Neuronal stem cell (in vitro differentiated cells): ENCODE results near the gene CARHSP1.

ENCODE experiments used
- DNase-seq: peaks from one replicate; pipeline ENCODE4 v3.0.0-alpha.2; 2013; ENCODE audit warnings: low spot score
- H2AFZ ChIP-seq: one replicate; pipeline ENCODE4 v1.6.1; 2013; ENCODE audit warnings: mild to moderate bottlenecking, low read length, inconsistent platforms
- H2AK5ac ChIP-seq: 2 replicates; pipeline ENCODE4 v1.6.1; 2013; ENCODE audit warnings: low read depth, mild to moderate bottlenecking, inconsistent platforms, low read length, moderate library complexity, mixed read lengths
- H2BK120ac ChIP-seq: 2 replicates; pipeline ENCODE4 v1.6.1; 2013; ENCODE audit warnings: low read depth, mild to moderate bottlenecking, inconsistent platforms, low read length, moderate library complexity, mixed read lengths
- H2BK12ac ChIP-seq: one replicate; pipeline ENCODE4 v1.6.1; 2013; ENCODE audit warnings: low read length, inconsistent platforms
- H2BK15ac ChIP-seq: 2 replicates; pipeline ENCODE4 v1.6.1; 2013; ENCODE audit warnings: mild to moderate bottlenecking, low read length, inconsistent platforms, mixed read lengths
- H2BK5ac ChIP-seq: one replicate; pipeline ENCODE4 v1.6.1; 2013; ENCODE audit warnings: inconsistent platforms, mild to moderate bottlenecking, low read length, moderate library complexity
- H3K14ac ChIP-seq: one replicate; pipeline ENCODE4 v1.6.1; 2013; ENCODE audit warnings: low read length, inconsistent platforms
- H3K18ac ChIP-seq: 2 replicates; pipeline ENCODE4 v1.6.1; 2013; ENCODE audit warnings: low read length, inconsistent platforms
- H3K23ac ChIP-seq: 2 replicates; pipeline ENCODE4 v1.6.1; 2013; ENCODE audit warnings: low read depth, mild to moderate bottlenecking, mixed read lengths, low read length, inconsistent platforms; ENCODE audit not compliant: poor library complexity
- H3K27ac ChIP-seq: replicated peaks from 3 replicates; pipeline ENCODE4 v1.5.1; 2013; ENCODE audit warnings: low read length, inconsistent platforms
- H3K27me3 ChIP-seq, 3 experiments: 2 replicates each; pipeline ENCODE4 v1.6.1; 2013; ENCODE audit warnings: low read length in 3 of 3, mild to moderate bottlenecking in 2 of 3, inconsistent platforms in 1 of 3, low read depth in 1 of 3, mixed read lengths in 1 of 3, moderate library complexity in 1 of 3; ENCODE audit not compliant: control insufficient read depth in 3 of 3, insufficient read depth in 3 of 3
- H3K36me3 ChIP-seq, 2 donors: replicated peaks in 1 of 2; 2 replicates each; pipeline ENCODE4 v1.6.1; 2013; ENCODE audit warnings: low read length in 2 of 2; ENCODE audit not compliant: control insufficient read depth in 2 of 2, insufficient read depth in 2 of 2
- H3K4ac ChIP-seq: 2 replicates; pipeline ENCODE4 v1.6.1; 2013; ENCODE audit warnings: inconsistent platforms, mild to moderate bottlenecking, low read length, moderate library complexity
- H3K4me1 ChIP-seq, 2 donors: 1 replicate in 1 of 2; 2 replicates in 1 of 2; pipeline ENCODE4 v1.6.1; 2013; ENCODE audit warnings: low read length in 2 of 2, low read depth in 1 of 2; ENCODE audit not compliant: control insufficient read depth in 2 of 2, insufficient read depth in 1 of 2
- H3K4me2 ChIP-seq: one replicate; pipeline ENCODE4 v1.6.1; 2013; ENCODE audit warnings: mild to moderate bottlenecking, low read length, inconsistent platforms; ENCODE audit not compliant: insufficient read depth, poor library complexity, severe bottlenecking
- H3K4me3 ChIP-seq, 2 donors: 2 replicates each; pipeline ENCODE4 v1.5.1; 2013; ENCODE audit warnings: low read length in 2 of 2, mild to moderate bottlenecking in 2 of 2, inconsistent platforms in 1 of 2, moderate library complexity in 1 of 2
- H3K79me1 ChIP-seq: one replicate; pipeline ENCODE4 v1.6.1; 2013; ENCODE audit warnings: low read depth, mild to moderate bottlenecking, inconsistent platforms, low read length, moderate library complexity
- H3K9ac ChIP-seq: one replicate; pipeline ENCODE4 v1.6.1; 2013; ENCODE audit warnings: mild to moderate bottlenecking, low read depth, low read length, inconsistent platforms; ENCODE audit not compliant: poor library complexity
- H3K9me3 ChIP-seq, 2 donors: replicated peaks in 1 of 2; 2 replicates each; pipeline versions ENCODE3 to v1.6.1; 2013; ENCODE audit warnings: low read length in 2 of 2, mild to moderate bottlenecking in 2 of 2, inconsistent platforms in 1 of 2, low read depth in 1 of 2, mixed read lengths in 1 of 2, moderate library complexity in 1 of 2; ENCODE audit not compliant: control insufficient read depth in 2 of 2, insufficient read depth in 1 of 2
- H4K8ac ChIP-seq: one replicate; pipeline ENCODE4 v1.6.1; 2013; ENCODE audit warnings: low read depth, mild to moderate bottlenecking, inconsistent platforms, low read length, moderate library complexity
- H4K91ac ChIP-seq: one replicate; pipeline ENCODE4 v1.6.1; 2013; ENCODE audit warnings: low read length, low read depth, mild to moderate bottlenecking, inconsistent platforms; ENCODE audit not compliant: poor library complexity
- WGBS, 2 donors: extraction: QIAGEN DNeasy Blood & Tissue Kit; methylation state at CpG; one replicate each; pipeline ENCODE4 v1.1.7; 2013; ENCODE audit warnings: missing lambda C conversion rate in 2 of 2, mixed read lengths in 1 of 2; ENCODE audit not compliant: insufficient read length in 2 of 2, insufficient replicate concordance in 1 of 2; ENCODE audit errors: extremely low coverage in 2 of 2; 5-methylcytosine and 5-hydroxymethylcytosine counted together

The CARHSP1 gene

GRCh38 chr16:8903004-8903403 lies 34.2 kb upstream of the CARHSP1 start:
- Histone ChIP-seq H3K4me3 (no peak overlapping the region), H2AFZ (no peak overlapping the region), H3K9me3 (no peaks in the 10 kb centered on the region), H3K4me1 (no peaks in the 10 kb centered on the region), H2BK15ac (no peak overlapping the region), H2BK120ac (no peak overlapping the region), H3K18ac (no peak overlapping the region), H2AK5ac (no peak overlapping the region), H3K4ac (no peak overlapping the region), H3K4me2 (no peak overlapping the region), H3K23ac (no peak overlapping the region), H3K27me3 (no peaks in the 10 kb centered on the region), H3K79me1 (peaks cover 3% of the 10 kb centered on the region), H2BK12ac (no peak overlapping the region), H3K14ac (no peak overlapping the region), H2BK5ac (no peak overlapping the region), H4K8ac (no peak overlapping the region), H4K91ac (no peak overlapping the region), H3K36me3 (peaks cover 46 to 98% of the 10 kb centered on the region in 2 donors), H3K9ac (no peak overlapping the region), H3K27ac (no peak overlapping the region)
- no peak for DNase-seq
- WGBS, 2 donors, result no CpG with 5 or more reads among the region's 9 CpGs

- H2BK12ac ChIP-seq, result no peak overlapping the region
- no peak overlapping the region for H4K91ac ChIP-seq
- peaks cover 55 to 97% of the 10 kb centered on the region in 2 donors for H3K36me3 ChIP-seq
- H2AK5ac ChIP-seq, result no peak overlapping the region
- H3K27me3 ChIP-seq, result no peaks in the 10 kb centered on the region
- H3K27ac ChIP-seq, result no peak overlapping the region
- H2BK120ac ChIP-seq, result no peak overlapping the region
- no peak for DNase-seq
- H3K9ac ChIP-seq, result no peak overlapping the region
- no peak overlapping the region for H4K8ac ChIP-seq
- no peak overlapping the region for H3K23ac ChIP-seq
- H3K4ac ChIP-seq, result no peak overlapping the region
- no peak overlapping the region for H3K4me3 ChIP-seq
- no peak overlapping the region for H2BK5ac ChIP-seq
- no peak overlapping the region for H3K4me2 ChIP-seq
- H3K9me3 ChIP-seq, result no peaks in the 10 kb centered on the region
- H3K4me1 ChIP-seq, result no peaks in the 10 kb centered on the region
- no peak overlapping the region for H3K14ac ChIP-seq
- H2BK15ac ChIP-seq, result no peak overlapping the region
- H2AFZ ChIP-seq, result no peak overlapping the region
- H3K79me1 ChIP-seq, result peaks cover 3% of the 10 kb centered on the region
- no peak overlapping the region for H3K18ac ChIP-seq
- WGBS, 2 donors, result no CpG with 5 or more reads among the region's 13 CpGs
Observed at GRCh38 chr16:8901320-8901861, 32.6 kb upstream of the CARHSP1 start.

- Histone ChIP-seq H4K8ac (no peak overlapping the region), H3K23ac (no peak overlapping the region), H4K91ac (no peak overlapping the region), H3K4ac (no peak overlapping the region), H2AFZ (no peak overlapping the region), H3K14ac (no peak overlapping the region), H3K9me3 (no peaks in the 10 kb centered on the region), H2BK120ac (no peak overlapping the region), H3K79me1 (peaks cover 3% of the 10 kb centered on the region), H3K36me3 (peaks cover 52 to 97% of the 10 kb centered on the region in 2 donors), H3K4me3 (no peak overlapping the region), H2BK5ac (no peak overlapping the region), H3K9ac (no peak overlapping the region), H3K4me1 (no peaks in the 10 kb centered on the region), H3K18ac (no peak overlapping the region), H2BK15ac (no peak overlapping the region), H3K27ac (no peak overlapping the region), H2AK5ac (no peak overlapping the region), H3K27me3 (no peaks in the 10 kb centered on the region), H2BK12ac (no peak overlapping the region), H3K4me2 (no peak overlapping the region)
- no CpG with 5 or more reads among the region's 5 CpGs for WGBS, 2 donors
- DNase-seq, result no peak
Observed at GRCh38 chr16:8900343-8900742, 31.5 kb upstream of the CARHSP1 start.

- H3K36me3 ChIP-seq, result peaks cover 52 to 97% of the 10 kb centered on the region in 2 donors
- H3K4ac ChIP-seq, result no peak overlapping the region
- no peak for DNase-seq
Observed at GRCh38 chr16:8899709-8900317, 31.0 kb upstream of the CARHSP1 start.

More at GRCh38 chr16:8899709-8900317, 31.0 kb upstream of the CARHSP1 start:
- no peak overlapping the region for H2AK5ac ChIP-seq
- H3K9ac ChIP-seq, result no peak overlapping the region
- no peak overlapping the region for H3K23ac ChIP-seq
- no peak overlapping the region for H2BK120ac ChIP-seq
- H3K9me3 ChIP-seq, result no peaks in the 10 kb centered on the region
- no peaks in the 10 kb centered on the region for H3K27me3 ChIP-seq
- peaks cover 3% of the 10 kb centered on the region for H3K79me1 ChIP-seq
- no peak overlapping the region for H2AFZ ChIP-seq
- H3K4me1 ChIP-seq, result no peaks in the 10 kb centered on the region
- H3K27ac ChIP-seq, result no peak overlapping the region
- H4K91ac ChIP-seq, result no peak overlapping the region
- H3K4me2 ChIP-seq, result no peak overlapping the region
- no peak overlapping the region for H2BK5ac ChIP-seq
- no peak overlapping the region for H2BK12ac ChIP-seq
- no peak overlapping the region for H4K8ac ChIP-seq
- no peak overlapping the region for H2BK15ac ChIP-seq
- no CpG with 5 or more reads among the region's 9 CpGs for WGBS, 2 donors
- no peak overlapping the region for H3K4me3 ChIP-seq
- no peak overlapping the region for H3K18ac ChIP-seq
- no peak overlapping the region for H3K14ac ChIP-seq
